Hematopoietic multipotent progenitor cell treated with erythropoietin and hydrocortisone succinate and interleukin-3 and kit ligand, for 6 days (in vitro differentiated cells): ENCODE measurements around the gene SPATA33.
A peak's percentile ranks its signal among the peaks of the same experiment; 100 is the strongest.

ENCODE experiments used
- DNase-seq: peaks from one replicate; pipeline ENCODE4 v3.0.0-alpha.2; 2015

The SPATA33 gene

GRCh38 chr16:89711601-89712273 lies 54.1 kb downstream of the SPATA33 start:
- DNase-seq, result peak; percentile 92

GRCh38 chr16:89712274-89712781 lies 54.7 kb downstream of the SPATA33 start:
- peak; percentile 38 for DNase-seq

DNA sequence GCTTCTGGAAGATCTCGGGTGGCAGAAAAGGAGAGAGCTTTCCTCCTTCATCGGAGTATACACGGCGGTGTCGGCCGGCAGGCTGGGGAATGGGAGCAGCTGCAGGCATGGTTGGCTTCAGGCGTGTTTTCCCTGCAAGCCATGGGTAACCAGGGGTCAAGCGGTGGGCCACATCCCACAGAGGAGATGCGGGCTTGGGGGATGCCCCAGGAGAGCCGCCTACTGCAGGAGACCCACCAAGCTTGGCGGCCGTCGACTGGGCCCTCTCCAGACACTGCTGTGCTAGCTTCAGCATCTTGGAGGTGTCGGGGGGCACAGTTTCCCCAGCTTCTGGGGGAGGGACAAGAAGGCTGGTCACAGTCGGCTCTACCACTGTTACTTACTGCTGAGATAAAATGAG lies 58.9 kb downstream of the SPATA33 start:
- DNase-seq, result no peak

DNA sequence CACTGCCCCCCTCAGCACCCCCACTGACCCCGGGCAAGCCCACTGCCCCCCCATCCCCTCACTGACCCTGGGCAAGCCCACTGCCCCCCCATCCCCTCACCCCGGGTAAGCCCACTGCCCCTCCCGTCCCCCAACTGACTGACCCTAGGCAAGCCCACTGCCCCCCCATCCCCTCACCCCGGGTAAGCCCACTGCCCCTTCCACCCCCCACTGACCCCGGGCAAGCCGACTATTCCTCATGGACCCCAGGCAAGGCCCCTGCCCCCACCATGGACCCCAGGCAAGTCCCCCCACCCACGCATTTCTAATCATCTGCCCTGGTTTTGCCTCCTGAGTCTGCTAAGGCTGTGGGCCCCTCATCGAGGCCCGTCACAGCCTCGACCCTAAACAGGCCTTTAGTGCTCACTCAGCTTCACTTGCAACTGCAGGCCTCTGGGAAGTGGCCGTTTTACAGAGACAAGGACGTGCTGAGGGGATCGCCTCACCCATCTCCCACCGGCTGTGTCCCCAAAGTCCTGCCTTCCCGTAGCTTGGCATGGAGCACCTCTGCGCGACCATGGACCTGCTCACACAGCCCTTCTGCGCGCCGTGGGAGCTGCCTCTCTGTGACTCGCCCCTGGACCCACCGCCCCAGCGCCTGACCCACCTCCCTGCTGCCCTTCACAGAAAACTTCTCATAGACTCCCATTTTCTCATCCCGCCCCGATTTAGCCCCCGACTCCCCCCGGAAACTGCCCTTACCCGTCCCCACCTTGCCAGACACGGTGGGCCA lies 59.5 kb downstream of the SPATA33 start:
- no peak for DNase-seq

GRCh38 chr16:89717688-89718505 lies 60.3 kb downstream of the SPATA33 start:
- peak; percentile 69 for DNase-seq
